Inflammatory macrophage treated with lipopolysaccharide for 4 hours (primary cell): Measurements from ENCODE around the gene EDN2.

Experiments
- DNase-seq: peaks from one replicate; pipeline ENCODE4 v3.0.0-alpha.2; 2020

EDN2 gene

GRCh38 chr1:41516168-41517061 is 31.9 kb upstream of the EDN2 start:
- peak; percentile 56 for DNase-seq

GRCh38 chr1:41515778-41516167 is 31.3 kb upstream of the EDN2 start:
- DNase-seq = no peak

GRCh38 chr1:41515131-41515678 is 30.7 kb upstream of the EDN2 start:
- no peak for DNase-seq

GRCh38 chr1:41514381-41514780 is 29.9 kb upstream of the EDN2 start:
- DNase-seq = no peak

GRCh38 chr1:41513383-41513735 is 28.9 kb upstream of the EDN2 start:
- DNase-seq = no peak

- no peak for DNase-seq
Measured at GRCh38 chr1:41512701-41513382, 28.4 kb upstream of the EDN2 start.

GRCh38 chr1:41511239-41511540 is 26.7 kb upstream of the EDN2 start:
- DNase-seq = no peak

GRCh38 chr1:41510531-41511238 is 26.2 kb upstream of the EDN2 start:
- DNase-seq = no peak

GRCh38 chr1:41509270-41509671 is 24.8 kb upstream of the EDN2 start:
- DNase-seq = no peak

GRCh38 chr1:41508290-41508689 is 23.8 kb upstream of the EDN2 start:
- DNase-seq = no peak

GRCh38 chr1:41507836-41508235 is 23.4 kb upstream of the EDN2 start:
- no peak for DNase-seq

GRCh38 chr1:41507110-41507720 is 22.7 kb upstream of the EDN2 start:
- DNase-seq = no peak

GRCh38 chr1:41504114-41505035 is 19.9 kb upstream of the EDN2 start:
- no peak for DNase-seq

GRCh38 chr1:41503538-41504113 is 19.1 kb upstream of the EDN2 start:
- DNase-seq = no peak

GRCh38 chr1:41502912-41503311 is 18.4 kb upstream of the EDN2 start:
- no peak for DNase-seq

- DNase-seq = no peak
Measured at GRCh38 chr1:41501581-41501980, 17.1 kb upstream of the EDN2 start.

GRCh38 chr1:41500781-41501518 is 16.5 kb upstream of the EDN2 start:
- DNase-seq = no peak

- DNase-seq = no peak
Measured at GRCh38 chr1:41500378-41500777, 15.9 kb upstream of the EDN2 start.

- no peak for DNase-seq
Measured at GRCh38 chr1:41499591-41499990, 15.1 kb upstream of the EDN2 start.

GRCh38 chr1:41498804-41499203 is 14.3 kb upstream of the EDN2 start:
- no peak for DNase-seq

GRCh38 chr1:41498391-41498790 is 13.9 kb upstream of the EDN2 start:
- no peak for DNase-seq
